HG02885 (cell line): ENCODE results near the gene CPNE8.
"Not testable (repeated sequence)": the region's sequence is repeated elsewhere in the genome, so short reads cannot be mapped to it uniquely, and the experiment has no call there.

ENCODE experiments used
- ATAC-seq: cut with Tn5 transposase; IDR thresholded peaks from one replicate; pipeline ENCODE4 v1.9.1; 2021; ENCODE audit warnings: mild to moderate bottlenecking; ENCODE audit not compliant: unreplicated experiment, poor library complexity

The CPNE8 gene

DNA sequence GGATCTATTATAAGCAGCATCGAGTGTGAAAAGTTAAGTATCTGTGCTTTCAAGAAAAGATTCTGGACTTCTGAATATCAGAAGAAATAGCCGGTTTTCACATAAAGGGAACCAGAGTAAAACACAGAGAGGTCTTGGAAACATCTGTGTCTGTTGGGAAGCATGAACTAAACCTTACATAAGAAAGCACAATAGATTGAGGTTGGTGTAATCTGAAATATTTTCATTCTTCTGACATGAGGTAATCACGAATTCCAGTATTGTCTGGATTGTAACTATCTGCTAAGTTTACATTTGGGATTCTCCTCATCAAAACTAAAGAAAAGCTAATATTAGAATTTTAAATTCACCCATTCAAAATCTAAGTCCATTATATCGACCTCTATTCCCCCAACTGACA, 161.3 kb downstream of the CPNE8 start:
- no peak for ATAC-seq

DNA sequence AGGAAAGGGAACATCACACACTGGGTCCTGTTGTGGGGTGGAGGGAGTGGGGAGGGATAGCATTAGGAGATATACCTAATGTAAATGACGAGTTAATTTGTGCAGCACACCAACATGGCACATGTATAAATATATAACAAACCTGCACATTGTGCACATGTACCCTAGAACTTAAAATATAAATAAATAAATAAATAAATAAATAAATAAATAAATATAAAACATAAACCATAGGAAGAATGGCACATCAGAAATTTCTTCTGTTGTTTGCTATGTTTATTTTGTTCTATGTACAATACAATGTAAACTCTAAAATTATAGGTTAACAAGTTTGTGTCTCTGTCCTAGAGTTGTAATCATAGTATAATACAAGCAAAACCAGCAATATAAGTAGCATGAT, 162.9 kb downstream of the CPNE8 start:
- ATAC-seq, result not testable (repeated sequence)

DNA sequence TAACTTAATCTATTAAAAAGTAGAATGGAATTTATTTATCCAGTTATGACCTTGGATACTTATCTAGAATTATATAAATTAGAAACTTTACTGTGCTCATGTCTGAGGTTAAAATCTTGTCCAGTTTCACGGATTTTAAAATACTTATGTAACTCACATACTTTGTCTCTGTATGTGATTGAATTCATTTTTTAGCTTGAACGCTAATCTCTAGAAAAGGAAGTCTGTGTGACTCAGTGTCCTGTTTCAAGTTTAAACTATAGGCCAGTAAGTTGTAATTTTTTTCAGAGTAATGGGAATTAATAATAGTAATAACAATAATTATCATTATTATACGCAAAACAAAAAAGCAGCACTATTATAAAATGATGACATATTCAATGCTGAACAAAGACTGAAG, 168.6 kb downstream of the CPNE8 start:
- no peak for ATAC-seq

DNA sequence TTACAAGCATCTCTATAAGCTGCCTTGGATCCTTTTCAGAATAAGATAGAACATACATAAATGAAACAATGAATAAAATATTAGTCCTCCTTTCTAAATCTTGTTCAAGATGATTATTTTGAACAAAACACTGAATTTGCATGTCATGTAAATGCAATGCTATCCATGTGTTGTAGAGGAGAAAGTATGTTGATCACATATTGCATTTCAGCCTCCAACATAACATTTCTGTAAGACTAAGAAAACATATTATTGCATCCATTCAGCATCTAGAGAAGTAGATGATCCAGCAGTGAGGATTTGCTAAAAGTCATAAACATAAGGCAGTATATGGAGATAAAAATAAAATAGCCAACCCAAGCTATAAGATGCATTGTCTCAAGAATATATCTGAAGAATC, 172.6 kb downstream of the CPNE8 start:
- ATAC-seq, result no peak

DNA sequence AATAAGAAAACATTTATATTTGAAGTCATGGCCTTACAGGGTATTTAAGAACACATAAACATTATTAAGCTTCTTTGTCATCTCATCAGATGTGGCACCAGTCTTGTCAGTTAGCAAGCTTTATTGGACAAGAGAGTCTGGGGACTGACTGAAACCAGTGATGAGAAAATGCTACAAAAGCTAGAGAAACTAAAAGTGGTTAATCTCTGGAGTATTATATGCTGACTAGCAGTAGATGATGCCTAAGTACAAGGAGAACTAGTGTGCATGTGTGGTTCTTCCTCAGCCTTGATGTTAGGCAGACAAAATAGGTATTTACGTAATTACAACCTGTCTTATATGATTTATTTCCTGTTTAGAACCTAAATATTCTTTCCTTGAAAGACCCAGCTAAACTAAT, 176.5 kb downstream of the CPNE8 start:
- no peak for ATAC-seq

DNA sequence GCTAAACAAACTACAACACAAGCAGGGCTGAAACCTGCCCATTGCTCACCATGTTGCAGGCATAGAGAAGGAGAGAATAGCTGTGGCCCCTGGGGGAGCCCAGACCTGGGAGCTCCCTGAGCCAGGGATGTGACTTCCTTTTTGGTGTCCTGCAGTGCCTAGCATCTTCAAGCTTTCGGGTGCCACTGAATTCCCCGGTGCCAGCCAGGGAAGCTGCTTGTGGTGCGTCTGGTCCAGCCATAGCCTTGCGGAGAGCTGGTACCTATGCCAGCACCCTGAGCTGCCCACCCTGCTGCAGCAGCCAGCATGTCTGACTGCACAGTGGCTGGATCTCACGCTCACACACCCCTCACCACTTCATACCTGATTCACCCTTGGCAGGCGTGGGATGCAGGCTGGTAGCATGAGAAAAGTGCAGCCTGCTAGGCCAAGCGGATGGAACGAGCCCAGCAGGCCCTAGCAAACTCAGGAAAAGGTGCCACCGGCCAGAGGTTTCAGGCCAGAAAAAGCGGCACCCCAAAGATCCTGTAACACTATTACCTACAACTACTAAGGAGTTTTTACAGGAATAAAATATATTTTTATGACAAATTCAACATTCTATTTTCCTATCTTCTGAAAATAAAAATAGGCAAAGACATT, 183.7 kb downstream of the CPNE8 start:
- no peak for ATAC-seq

DNA sequence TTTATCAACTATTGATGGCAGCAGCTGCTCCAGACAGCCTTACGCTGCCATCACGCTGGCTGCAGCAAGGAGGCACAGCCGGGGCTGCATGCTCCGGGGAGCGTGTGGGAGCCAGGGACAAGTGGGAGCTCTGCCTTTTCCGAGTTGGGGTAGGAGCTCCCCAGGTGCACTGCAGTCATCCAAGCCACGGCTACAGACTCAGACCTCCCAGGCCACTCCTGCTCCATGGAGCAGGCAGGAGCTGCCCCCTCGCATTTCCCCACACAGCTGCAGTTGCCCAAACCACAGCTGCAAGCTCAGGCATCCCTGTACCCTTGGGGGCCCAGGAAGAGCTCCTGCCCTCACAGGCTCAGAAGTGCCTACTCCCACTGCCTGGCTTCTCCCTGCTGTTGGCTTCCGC, 184.7 kb downstream of the CPNE8 start:
- ATAC-seq, result no peak

DNA sequence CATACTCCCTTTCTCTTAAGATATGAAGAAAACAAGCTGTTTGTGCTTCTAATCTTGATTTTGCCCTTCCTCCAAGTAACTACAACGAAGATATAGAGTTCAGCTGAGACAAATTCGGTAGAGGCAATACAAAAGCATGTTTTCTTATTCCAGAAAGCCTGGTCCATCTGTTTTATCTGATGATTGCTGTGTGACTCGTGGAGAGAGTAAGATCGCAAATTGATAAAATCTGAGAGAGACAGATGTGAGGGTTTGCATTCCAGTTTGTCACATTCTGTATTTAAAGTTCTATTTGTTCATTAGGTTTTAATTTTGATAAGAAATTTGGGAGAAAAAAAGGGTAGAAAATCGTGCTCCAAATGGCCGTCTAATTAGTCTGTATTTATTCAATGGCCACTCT, 192.1 kb downstream of the CPNE8 start:
- ATAC-seq, result no peak

DNA sequence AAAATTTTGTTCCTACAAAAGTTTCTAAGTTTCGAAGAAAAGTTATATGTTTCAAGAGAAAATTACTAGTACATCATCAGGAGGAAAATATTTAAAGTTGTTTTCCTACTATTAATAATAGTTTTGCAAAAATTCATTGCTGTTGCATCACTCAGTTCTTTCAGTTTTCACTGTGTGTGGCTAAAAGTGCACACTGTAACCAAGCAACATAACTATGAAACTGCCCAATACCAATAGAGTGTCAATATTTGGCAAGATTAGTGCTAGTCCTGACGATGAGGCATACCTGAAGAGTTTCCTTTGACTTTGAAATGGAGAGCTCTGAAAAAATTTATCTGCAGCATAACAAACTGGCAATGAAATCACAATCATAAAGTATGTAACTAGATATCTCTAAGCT, 194.3 kb downstream of the CPNE8 start:
- ATAC-seq, result peak; percentile 86

DNA sequence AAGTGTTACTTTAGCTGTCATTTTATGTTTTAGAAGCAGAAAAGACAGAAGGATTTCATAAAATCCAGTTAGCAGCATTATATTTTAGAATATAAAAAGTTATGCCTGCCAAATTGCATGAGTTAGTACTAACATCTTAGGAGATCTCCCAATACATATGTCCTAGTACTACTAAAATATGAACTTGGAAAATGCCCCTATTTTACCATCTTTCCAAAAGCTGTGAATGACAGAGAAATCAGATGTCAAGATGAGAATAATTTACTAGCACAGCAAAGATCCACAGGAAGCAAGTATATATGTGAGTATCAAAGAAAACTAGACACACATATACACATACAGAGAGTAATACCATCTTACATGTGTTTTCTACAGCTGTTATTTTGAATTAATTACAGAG, 196.9 kb downstream of the CPNE8 start:
- no peak for ATAC-seq

DNA sequence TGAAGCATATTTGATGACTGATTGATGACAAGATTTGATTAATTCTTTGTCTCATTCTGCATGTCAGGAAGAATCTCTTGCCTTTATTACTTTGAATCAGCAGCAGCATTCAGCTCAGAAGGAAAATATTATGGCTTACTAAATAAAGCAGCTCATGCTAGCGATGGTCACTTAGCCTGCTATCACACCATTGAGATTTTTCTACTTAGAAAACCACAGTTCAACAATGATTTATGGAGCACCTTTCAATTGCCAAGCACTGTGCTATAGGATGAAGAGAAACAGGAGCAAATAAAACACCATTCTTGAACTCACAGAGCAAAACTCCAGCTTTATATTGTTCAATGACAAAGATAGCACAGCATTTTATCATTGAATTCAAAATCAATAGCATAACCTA, 197.7 kb downstream of the CPNE8 start:
- no peak for ATAC-seq

DNA sequence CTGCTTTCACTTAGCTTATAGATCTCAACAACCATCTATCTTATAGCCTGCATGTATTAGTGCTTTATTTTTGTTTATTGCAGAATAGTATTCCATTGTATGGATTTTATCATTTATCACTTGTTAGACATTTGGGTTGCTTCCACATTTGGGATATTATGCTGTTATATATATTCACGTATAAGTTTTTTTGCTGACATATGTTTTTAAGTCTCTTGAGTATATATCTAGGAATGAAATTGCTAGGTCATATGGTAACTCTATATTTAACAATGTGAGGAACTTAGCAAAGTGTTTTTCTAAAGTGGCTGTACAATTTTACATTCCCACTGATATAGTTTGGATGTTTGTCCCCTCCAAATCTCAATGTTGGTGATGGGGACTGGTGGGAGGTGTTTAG, 208.1 kb downstream of the CPNE8 start:
- ATAC-seq, result no peak

DNA sequence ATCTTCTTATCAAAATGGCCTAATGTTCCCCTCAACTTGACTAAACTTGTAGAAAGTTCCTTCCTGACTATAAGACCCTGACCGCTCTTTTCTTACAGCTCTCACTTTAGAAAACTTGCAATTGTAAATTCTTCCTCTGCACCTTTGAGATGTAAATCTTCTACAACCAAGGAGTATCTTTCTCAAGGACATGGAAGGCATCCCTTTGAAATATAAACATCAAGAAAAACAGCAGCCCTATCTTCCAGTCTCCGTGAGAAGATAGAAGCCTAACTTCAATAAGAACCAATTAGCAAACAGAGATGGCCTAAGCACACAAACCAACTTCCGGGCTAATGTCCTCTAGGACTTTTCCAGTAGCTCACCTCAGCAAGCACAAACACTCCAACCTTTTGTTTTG, 210.3 kb downstream of the CPNE8 start:
- no peak for ATAC-seq

DNA sequence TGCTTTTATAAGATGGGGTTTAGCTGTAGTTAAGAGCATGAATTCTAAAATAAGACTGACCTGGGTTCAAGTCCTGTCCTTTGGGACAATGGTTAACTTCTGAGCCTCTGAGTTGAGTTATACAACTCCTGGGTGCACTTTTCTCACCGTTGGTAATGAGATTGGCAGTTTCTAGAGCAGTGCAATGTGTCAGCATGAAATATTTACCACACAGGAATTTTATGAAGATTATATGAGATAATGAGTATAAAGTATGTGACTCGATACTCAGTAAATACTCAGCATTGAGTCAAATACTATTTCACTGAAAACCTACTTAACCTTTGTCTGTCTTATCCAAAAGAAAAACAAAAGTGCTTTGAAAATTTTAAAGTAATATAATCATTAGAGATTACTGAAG, 214.2 kb downstream of the CPNE8 start:
- ATAC-seq, result no peak

DNA sequence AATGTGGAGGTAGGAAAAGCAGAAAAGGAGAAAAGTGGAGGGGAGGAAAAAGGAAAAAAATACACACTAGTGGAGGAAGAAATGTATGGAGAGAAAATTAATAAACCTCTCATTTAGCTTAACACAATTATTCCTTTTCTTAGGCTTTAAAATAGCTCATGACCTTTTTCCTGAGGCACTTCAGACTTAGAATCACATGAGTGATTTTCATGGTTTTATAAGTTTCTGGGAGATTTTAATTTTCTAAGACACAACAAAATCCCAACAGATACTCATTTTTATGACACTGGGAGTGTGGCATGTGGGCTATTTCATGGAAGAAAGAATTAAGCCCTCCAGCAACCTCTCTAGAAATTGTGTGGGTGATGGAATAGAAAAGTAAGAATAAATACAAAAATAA, 214.7 kb downstream of the CPNE8 start:
- ATAC-seq, result no peak

DNA sequence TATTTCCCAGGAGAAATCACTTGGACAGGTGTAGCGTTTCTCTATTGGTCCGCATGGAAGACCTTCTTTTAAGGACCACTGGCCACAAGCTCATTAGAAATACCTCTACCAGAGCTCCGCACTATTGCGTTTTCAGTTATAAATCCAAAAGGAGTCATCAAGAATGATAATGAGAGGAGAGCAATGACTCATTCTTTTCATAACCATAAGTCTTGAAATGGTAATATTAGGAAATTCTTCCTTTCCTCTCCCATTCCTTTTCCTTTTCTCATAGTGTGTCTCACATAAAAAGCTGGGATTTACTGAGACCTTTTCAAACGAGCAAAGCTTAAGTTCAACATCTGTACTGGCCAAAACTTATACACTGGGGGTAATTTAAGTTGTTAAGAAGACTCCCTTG, 215.7 kb downstream of the CPNE8 start:
- no peak for ATAC-seq

DNA sequence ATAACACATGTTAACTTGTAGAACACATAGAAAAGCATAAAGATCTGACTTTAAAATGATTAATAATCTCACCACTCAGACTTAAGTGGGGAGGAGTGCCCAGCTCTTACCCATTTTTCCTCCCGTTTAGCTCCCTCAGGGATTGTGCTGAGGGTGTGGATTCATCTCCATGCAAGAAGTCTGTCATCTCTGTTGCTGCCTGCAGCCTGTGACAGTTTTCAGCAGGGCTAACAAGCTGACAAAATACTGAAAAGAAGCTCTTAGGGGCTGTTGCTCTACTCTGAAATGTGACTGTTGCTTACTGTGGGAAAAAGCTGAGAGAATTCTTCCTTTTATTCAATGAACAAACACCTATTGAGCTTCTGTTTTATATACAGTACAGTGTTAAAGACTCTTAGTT, 216.2 kb downstream of the CPNE8 start:
- no peak for ATAC-seq

DNA sequence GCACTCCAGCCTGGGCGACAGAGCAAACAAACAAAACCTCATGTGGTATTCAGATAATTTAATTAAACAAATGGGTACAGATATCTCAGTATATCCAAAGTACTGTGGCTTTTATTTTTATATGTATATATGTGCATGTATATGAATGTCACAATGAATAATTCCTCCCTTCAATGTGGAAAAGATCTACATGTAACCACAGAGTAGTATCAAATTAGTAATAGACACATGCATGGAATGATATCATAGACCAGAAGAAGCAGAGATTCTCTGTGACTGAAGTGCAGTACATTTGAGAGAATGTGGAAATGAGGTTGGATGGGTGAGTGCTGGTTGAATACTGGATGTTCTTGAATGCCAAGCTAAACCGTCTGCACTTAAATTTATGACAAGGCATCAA, 222.9 kb downstream of the CPNE8 start:
- ATAC-seq, result no peak

DNA sequence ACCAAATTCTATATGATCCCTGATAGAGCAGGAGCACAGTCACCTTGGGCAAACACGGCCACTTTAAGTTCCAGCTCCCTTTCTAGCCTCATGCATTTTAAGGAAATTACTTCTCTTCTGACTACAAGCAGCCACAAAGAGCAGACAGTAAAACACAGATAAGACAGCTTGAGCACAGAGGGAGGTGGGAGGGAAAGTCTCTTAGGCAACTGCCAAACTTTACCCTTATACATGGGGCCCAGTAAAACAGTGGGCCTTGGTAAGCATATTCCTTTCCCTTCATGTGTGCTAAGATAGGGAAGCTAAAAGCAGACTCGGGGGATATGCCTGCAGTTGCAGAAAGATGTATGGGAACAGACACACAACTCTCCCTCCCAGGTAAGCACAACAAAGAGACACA, 235.9 kb downstream of the CPNE8 start:
- ATAC-seq, result no peak

DNA sequence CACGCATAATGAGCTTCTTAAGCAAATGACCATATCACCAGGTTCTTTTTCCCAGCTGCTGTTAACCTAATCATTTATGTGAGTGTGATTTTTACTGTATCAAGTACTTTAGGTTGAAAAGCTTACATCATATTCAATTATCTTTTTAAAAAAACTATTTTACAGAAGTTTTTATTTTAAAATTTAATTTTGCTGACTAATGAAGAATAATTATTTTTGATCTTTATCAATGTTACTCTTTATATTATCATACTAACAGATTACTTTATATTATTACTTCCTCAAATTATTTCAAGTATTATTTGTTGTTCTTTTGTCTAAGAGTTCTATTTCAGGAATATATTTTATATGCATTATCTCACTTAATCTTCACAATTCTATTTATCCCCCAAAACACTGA, 236.3 kb downstream of the CPNE8 start:
- ATAC-seq, result no peak

DNA sequence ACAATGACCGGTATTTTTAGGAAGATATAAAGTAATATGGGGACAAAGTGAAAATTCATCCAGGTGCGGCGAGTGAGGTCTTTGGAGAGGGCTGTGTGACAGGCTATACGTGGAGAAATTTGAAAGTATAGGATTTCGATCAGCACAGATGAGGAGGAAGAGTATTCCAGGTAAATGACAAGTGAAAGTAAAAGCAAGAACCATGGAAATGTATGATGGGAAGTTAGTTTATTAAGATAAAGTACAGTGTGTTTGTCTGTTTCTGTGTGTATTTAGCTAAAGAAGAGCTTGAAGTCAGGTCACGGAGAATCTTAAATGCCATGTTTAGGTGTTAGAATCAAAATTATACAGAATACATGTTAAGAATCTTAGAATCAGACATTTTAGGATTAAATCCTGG, 239.0 kb downstream of the CPNE8 start:
- ATAC-seq, result no peak

DNA sequence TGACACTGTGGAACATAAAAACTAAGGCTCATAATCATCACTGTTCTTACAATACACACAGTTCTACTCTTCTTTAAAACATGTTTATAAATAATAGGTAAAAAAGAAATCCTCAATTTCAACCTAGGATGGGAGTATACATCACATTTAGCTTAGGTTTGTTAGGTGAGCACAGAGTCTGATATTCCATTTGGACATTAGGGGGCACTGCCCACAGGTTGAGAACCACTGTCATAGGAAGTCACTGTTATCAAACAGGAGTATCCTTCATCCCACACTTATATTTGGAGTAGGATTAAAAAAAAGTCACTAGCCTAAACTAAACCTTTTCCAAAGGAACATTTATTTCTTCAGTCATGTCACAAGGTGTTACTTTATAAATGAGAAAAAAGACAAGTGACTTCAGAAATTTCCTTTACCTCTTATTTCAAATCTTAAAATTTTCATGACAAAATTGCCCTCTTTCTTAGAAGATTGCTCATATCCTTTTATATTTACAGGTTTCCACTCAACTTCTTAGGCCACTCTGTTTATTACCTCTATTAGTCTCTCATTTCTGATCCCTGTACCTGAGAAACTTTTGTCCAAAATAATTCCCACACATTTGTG, 240.6 kb downstream of the CPNE8 start:
- ATAC-seq, result peak; percentile 80

DNA sequence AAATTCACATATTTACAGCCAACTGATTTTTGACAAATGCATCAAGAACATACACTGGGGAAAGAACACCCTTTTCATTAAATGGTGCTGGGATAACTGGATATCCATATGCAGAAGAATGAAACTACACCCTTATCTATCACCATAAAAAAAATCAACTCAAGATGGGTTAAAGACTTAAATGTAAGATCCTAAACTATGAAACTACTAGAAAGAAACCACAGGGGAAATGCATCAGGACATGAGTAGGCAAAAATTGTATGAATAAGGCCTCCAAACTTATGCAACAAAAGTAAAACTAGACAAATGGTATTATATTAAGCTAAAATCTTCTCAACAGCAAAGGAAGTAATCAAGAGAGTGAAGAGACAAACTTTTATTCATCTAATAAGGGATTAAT, 242.6 kb downstream of the CPNE8 start:
- no peak for ATAC-seq
